UCSD-AML1 (cell line): ENCODE measurements around the gene LCE7A.
A peak's percentile ranks its signal among the peaks of the same experiment; 100 is the strongest.

Experiments
- DNase-seq: peaks from one replicate; lab custom pipeline; 2025; ENCODE audit not compliant: unreplicated experiment; lab: John Stamatoyannopoulos, UW

The LCE7A gene, protein sequence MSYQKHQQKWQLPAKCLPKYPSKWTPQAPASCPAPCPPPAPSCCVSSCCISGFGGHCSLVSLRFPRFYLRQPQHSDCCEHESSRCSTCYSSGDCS

DNA sequence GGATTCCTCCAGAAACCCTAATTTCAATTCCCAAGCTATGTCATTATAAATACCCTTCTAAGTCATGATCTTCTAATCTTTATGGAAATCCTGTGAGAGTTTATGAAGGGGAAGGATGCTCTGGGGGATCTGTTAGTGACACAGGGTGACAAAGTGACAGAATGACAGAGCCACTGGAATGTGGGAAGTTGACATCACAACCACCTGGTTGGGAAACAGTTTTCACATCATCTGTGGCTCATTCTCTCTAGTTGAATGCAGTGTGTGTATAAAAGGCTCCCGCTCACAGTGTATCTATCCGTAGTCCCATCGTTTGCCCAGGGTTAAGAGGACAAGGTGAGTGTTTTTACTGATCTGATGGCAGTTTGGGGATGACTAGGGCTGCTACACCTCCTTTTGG is at the start of gene LCE7A:
Gene LCE7A, plus strand, starts transcription at position 301 of the 400 bp plus-strand sequence. CDS start 702 bp downstream, outside the sequence.
- no peak for DNase-seq

DNA sequence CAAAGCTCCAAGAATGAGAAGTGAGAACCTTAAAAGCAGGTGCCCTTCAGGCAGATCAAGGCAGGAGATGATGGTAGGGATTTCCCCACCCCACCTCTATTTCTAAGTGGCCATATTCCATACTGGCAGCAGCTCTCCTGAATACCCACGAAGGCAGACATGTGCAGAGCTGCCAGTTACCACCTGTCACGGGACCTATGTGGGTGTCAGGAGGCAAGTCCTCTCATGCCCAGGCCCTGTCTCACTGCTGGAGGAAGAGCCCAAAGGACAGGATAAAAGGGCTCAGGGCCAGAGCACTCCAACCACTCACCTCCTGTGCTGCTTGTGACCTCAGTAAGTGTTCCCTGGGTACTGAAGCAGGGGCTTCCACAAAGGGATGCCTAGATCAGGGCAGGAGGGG is 48.7 kb upstream of the LCE7A start:
- no peak for DNase-seq

DNA sequence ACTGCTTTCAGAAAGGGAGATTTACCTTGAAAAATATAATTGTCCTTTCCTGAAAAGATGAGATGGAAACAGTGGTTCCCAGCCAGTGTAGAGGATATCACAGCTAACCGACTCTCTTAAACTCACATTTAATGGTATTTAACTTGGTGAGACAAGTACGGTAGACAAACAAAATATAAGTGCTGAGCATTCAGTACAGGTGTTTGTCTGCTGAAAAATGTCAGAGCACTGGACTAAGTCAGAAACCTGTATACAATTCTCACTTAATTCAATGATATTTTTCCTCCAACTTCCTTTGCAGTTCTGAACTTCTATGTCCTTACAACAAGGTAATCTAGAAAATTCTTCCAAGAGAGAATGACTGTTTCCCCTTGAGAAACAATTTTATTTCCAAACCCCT is 48.1 kb upstream of the LCE7A start, which contains the start of gene LCE1B:
Gene LCE1B, plus strand, starts transcription at position 301 of the 400 bp plus-strand sequence. CDS start 476 bp downstream, outside the sequence.
- DNase-seq, result no peak

DNA sequence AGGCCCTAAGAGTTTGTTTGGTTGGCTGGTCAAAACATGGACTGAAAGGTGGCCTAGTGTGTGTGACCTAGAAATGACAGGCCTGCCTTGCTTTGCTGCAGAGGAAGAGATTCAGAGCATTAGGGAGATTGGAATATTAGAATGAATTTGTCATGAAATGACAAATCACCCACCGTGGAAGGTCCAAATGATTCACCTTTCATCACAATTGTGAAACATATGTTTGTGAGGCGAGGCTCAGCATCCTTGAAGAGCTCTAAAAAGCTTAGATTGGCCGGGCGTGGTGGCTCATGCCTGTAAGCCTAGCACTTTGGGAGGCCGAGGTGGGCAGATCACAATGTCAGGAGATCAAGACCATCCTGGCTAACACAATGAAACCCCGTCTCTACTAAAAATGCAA is 42.5 kb upstream of the LCE7A start:
- no peak for DNase-seq

DNA sequence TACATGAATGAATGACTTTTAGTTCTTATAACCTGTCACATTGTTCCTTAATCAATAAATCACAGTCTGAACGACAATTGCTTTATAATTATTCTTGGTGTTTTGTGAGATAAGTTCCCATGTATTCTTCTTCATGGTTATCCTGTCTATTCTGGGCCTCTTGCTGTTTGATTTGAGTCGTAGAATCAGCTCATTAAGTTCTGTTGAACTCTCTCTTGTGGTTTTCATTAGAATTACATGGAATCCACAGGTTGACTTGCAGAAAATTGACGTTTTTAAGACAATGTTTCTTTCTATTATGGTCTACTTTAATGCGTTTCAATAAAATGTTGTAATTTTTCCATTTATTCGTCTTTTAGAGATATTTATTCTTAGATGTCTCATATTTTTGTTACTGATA is 36.5 kb upstream of the LCE7A start:
- no peak for DNase-seq

DNA sequence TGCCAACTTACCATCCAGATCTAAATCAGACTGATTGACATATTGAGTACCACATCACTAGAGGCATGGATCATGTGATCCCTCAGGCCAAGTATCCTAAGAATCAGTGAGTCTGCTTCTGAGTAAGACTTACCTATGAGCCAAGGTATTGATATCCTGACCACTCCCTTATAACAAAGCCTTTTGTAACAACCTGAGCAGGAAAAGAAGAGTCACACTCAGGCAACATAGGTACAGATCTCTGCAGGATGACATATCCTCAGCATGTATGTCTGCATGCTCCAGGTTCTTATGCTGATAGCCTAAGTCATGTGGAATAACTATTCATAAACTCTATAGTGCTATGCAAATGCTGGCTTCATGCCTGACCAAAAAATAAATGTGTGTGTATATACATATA is 34.8 kb upstream of the LCE7A start:
- no peak for DNase-seq

DNA sequence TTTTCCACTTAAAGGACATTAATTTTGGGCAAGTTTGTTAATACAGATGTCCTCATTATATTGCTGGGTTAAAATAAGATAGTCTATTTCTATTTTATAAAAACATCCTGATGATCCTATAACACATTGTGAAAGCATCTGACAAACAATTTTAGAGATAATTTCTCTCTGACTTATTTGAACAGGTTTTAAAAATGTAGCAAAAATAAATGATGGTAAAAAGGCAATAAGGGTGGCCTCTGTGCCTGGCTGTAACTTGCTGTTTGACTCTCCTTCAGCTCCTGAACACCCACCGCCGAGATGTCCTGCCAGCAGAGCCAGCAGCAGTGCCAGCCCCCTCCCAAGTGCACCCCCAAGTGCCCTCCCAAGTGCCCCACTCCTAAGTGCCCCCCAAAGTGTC is 32.6 kb upstream of the LCE7A start, which contains the start of gene LCE1A:
Gene LCE1A, plus strand, starts transcription at position 301 of the 400 bp plus-strand sequence. Its CDS starts 0 bp downstream, at position 301.
- no peak for DNase-seq

DNA sequence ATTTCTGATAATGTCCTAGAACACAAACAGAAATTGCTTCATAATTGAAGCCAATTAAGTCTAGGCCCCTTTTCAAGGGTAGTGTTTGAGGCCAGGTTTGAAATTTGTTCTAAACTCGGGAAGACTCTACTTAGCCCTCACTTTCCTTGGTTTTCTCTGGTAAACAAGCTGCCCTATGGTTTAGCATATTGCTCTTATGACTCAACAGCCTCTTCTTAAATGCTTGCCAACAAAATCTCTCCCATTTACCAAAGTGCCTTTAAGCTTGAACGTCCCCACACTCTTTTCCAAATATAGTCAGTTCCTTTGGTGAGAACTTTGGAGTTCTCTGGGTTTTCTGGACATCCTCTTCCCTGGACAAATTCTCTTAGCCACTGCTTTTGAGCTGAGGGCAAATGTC is 22.9 kb upstream of the LCE7A start:
- DNase-seq, result no peak

DNA sequence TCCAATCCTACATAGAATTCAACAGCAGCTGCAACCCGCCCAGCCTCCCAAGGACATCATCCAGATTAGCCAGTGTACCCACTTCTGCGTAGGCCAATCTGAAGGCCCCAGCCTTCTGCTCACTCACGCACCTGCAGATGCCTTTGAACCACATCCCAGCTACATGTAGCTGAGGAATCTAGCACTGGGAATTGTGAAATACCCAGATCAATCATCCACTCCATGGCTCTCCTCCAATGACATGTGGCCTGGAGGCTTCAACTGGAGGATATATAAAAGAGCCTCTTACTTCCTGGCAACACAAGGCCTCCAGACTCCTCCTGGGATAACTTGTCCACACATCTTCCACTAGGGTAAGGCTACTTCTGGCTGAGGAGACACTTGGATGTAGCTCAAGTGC is 17.2 kb upstream of the LCE7A start, which contains the start of gene LCE6A:
Gene LCE6A, plus strand, starts transcription at position 301 of the 400 bp plus-strand sequence. CDS start 665 bp downstream, outside the sequence.
- DNase-seq, result no peak

DNA sequence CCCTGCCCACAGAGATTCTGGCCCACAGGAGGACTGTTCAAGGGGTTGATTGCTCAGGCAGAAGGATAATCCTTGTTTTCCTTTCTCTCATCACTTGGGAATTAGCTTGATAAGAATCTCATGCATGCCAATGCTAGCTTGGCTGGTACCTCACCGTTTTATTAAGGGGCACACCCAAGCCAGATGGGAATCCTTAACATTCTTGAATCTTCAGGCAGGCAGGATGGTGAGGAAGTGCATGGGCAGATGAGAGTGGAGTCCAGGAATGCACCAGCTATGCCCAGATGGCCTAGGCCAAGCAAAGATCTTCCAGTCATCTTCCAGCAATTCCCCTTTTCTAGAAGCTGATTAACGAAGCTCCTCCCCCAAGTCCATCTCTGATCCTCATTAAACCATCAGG is 4.1 kb upstream of the LCE7A start:
- no peak for DNase-seq

DNA sequence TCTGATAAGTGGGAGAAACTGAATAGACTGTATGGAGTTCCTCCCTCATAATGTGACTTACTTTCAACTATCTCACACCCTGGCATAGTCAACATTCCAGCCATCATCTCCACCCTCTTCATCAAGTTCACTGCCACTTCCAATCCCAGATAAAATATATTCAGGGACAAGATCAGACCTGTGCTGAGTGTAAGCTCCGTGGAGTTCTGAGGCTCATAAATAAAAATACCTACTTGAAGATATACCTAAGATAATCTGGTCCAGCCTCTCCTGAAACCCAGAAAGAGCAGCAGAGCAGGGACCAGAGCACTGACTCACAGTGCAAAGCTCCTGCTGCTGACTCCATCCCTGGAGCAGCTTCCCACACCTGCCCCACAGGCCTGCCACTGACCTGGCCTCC is 1.7 kb upstream of the LCE7A start:
- no peak for DNase-seq

DNA sequence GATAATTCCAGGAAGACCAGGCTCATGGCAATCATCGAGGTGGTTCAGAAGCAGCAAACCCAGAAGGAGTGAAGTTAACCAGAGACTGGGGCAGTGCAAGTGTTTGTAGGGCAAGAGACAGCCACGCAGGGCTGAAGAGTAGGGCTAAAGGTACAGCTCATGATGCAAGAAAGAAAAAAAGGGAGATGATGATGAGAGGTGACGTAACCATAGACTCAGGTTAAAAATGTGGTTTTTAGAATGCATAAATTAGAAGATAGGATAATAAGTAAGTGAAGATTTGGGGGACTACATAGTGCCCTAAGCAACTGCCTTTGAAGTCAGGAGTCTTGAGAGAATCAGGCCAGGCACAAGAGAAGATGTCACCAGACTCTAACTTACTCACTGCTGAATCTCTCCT is 333 bp downstream of the LCE7A start:
- no peak for DNase-seq

DNA sequence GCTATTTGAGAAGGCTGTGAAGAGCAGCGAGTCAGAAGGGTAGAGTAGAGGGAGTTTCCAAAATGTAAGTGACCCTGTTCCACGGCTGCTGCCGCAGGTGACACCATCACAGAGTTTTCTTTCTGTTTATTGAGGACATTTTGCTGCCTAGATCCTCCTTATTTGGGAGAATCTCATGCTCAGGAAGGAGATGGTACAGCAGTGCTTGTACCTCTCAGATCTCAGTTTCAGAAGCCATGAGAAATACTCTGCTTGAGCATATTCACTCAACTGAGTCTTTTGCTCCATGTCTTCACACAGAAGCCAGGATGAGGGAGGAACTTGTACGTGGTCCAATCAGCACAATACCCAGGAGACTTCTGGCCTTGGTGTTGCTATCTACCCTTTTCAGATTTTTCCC is 1.6 kb downstream of the LCE7A start:
- DNase-seq, result no peak

DNA sequence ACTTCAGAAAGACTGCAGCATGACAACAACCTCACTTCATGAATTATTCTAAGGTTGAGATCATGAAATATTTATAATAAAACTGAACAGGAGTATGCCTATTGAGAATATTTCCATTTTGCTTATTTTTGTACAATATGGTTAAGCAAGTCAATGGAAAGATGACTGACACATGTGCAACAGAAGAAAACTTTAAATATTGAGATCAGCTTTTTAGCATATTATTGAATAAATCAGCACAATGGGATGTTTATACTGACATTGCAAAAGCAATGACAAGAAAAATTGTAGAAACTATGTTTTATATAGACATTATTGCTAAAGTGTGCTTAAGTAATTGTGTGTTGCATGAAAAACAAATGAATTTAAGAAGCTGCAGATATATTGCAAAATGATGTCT is 4.6 kb downstream of the LCE7A start:
- no peak for DNase-seq

DNA sequence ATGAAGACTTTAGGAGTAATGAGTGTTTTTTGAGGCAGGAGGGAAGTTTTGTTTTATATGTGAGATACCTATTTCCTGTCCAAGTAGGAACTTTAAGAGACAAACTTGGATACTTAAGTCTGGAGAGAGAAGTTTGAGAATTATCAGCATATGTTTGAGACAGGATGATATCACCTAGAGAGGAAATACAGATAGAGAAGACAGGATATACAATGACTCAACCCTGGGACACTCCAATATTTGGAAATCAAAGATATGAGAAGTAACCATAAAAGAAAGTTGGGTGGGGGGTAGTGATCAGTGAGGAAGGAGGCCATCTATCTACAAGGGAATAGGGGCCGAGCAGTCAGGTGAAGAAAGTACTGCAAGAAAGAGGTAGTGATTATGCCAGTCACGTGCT is 6.5 kb downstream of the LCE7A start:
- DNase-seq, result no peak

DNA sequence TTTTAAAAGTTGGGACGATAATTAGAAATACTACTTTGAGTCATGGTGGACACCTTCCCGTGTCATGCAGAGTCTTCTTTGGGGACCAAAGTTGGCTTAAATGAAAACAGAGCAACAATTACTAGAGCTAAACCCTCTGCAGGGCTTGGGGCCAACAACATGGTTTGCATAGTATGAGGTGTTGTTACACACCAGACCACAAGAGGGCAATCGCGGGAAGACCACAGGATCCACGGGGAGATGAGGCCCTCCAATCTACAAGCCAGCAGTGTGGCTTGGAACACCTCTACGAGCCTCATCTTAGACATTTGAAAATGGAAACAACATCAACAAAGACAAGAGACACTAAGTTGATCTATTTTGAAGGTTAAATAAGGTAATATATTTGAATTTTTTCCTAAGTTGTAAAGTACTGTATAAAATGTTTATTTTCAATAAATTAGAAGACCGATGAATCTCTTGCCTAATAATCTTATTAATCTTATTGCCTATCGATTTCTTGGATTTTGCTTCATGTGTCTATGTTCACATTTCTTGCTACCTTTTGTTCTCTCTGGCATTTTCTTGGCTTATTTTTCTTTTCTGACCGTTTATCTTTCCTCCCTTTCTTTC is 10.1 kb downstream of the LCE7A start:
- peak; percentile 33 for DNase-seq

DNA sequence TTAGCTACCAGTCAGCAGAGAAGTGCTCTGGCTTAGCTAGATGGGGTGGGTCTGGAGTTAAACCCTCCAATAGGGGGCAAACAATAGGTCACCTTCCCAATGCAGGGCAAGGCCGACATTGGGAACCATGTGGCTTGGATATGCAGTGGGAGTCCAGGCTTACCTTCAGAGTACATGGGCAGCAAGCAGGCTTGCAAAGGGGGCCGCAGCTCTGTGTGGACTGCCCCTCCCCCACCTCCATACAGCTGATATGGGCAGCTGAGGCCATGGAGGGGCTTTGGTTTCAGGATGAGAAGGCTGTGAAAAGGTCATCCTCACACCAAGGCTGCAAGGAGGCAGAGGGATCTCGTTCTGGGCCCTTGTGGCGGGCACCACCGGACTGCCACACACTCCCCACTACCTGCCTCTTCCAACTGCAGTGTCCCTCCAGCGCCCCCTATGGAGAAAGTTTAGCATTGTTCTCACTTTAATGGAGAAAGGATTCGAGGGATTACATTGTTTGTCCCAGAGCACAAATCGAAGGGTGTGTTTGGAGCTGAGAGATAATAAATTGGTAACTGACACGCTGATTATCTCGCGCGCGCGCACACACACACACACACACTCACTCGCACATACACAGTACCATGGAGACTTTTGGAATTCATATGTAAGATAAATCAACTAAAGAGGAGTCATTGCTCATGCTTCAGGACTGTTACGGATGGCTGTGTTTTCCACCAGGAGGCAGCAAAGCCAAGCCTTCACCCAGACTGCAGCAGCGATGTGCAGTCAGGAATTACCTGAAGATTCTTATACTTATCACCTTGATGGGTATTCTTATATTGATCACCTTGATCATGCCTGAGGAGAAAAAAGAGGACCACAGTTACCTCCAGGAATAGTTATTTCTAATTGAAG is 11.3 kb downstream of the LCE7A start:
- no peak for DNase-seq

DNA sequence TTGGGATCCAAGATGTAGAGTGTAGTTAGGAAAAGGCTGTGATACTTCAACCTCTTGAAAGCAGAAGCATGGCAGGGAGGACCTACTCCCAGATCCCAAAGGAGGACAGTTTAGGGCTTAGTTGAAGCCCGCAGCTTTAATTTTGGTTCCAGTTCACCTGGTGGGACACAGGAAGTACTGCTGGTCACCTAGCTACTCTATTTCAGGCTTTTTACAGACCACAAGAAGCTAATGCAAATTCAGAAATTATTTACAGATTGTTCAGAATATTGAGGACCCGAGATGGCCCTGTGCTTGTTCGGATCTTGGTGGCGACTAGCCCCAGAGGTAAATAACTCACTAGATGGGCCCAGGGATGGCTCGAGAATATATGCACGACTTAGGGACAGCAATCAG is 11.9 kb downstream of the LCE7A start:
- no peak for DNase-seq

DNA sequence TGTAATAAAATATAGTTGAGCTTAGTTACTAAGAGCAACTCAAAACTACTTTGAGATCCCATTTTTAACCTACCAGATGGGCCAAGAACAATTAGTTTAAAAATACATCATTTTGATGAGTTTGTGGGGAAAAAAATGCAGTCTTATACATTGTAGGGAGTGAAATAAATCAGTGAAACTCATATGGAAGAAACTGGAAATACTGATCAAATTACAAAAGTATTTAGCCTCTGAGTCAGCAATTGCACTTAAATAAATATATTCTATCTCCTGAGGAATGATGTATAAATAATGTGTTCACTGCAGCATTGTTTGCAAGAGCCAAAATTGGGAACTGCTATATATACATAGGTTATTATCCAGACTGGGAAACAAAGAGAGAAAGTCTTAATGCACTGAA is 13.7 kb downstream of the LCE7A start:
- DNase-seq, result no peak

DNA sequence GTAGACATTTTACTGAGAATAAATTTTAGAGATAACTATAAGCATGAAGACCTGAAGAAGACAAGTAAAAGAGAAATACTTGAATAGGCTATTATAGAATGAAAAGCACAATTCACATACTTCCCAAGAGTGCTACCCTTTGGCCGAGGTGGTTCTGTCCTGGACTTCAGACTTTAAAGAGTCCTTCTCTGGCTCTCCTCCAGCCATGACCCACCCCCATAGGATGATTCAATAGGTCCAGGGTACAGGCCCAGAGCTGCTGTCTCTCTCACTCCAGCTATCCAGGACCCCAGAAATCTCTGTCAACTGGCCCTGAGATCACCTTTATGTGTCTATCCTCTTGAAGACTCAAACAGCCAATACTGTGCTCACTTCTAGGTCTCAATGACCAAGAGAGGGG is 17.0 kb downstream of the LCE7A start:
- no peak for DNase-seq

DNA sequence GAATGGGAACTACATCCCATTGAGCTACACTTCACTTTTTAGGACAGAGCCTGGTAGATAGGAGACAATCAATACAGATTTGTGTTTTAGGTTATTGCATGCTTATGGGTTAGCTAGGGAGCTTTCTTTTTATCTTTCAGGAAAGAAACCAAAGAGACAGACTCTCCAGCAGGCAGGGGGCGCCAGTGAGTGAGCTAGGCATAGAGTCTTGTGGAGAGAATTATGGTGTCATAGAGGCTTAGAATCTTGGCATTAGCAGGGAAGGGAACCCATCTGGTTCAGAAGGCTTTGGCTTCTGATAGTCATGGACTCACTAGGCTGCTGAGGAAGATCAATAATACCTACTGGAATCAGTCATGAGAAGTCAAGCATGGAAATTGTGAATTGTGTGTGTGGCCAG is 18.2 kb downstream of the LCE7A start, which contains the start of gene SMCP:
Gene SMCP, plus strand, starts transcription at position 281 of the 400 bp plus-strand sequence. CDS start 6,101 bp downstream, outside the sequence.
- DNase-seq, result no peak
